Subcutaneous preadipocyte (primary cell): Measurements from ENCODE around the gene ZNF12. TPM values are rescaled to one million over a fixed set of nuclear protein-coding genes. Genes with fewer than 3 reads are reported as not detected.

Experiments
- total RNA-seq: library from RNA; depleted of rRNA; stranded (reverse); fragments of >200 nt; gene quantifications from 2 replicates; pipeline ENCODE4 v1.2.3, GENCODE V29; 2012

ZNF12 gene
- 13.2 and 14.9 TPM in 2 replicates for total RNA-seq

DNA sequence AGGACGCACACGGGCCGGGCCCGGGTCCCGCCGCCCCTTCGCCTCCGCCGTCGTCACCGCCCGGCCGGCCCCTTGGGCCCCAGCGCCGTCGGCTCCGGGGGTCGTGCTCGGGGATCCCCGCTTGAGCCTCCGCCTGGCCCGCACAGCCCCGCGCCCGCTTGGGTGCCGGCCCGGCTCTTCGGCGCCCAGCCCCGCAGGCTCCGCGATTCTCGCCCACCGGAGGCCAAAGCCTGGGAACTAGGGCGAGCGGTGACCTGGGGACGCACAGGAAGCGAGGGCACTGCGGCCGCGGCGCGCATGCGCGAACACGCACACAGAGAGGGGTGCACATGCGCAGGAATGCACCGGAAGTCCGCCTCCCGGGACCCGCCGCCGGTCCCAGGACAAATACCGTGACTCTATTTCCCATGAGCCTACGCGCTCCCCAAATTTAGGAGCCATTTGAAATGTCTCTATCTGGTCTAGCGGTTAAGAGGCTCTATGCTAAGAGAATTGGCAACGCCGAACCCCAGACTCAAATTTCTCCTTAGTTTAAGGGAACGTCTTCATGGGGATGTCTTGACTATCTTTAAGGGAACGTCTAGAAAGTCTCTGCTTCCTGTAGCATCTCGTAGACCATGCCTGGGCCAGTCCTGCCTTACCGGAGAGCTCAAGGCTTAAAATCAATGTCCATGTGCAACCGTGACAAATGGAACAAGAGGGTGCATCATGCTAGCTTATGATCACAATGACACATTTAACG, at the start of gene ZNF12:
Gene ZNF12, minus strand, starts transcription at position 282 of the 742 bp plus-strand sequence. CDS start 1,774 bp downstream, outside the sequence.

GRCh38 chr7:6753964-6754363, 47.2 kb upstream of the ZNF12 start, which contains the start of gene RSPH10B2:
Gene RSPH10B2, plus strand, starts transcription at chr7:6754103. Its CDS starts 3,575 bp downstream, at chr7:6757678.

Other genes starting within 250 kb of the ZNF12 start
- 198 and 214 TPM in 2 replicates for gene KDELR2, start 222.8 kb downstream of the ZNF12 start, total RNA-seq
- not detected in 2 replicates for gene GRID2IP, start 155.5 kb downstream of the ZNF12 start, total RNA-seq
- 34.0 and 38.6 TPM in 2 replicates for gene ZDHHC4, start 129.5 kb downstream of the ZNF12 start, total RNA-seq
- 9.6 and 19.4 TPM in 2 replicates for gene INTS15, start 116.9 kb downstream of the ZNF12 start, total RNA-seq
- under 0.01 TPM in 1 of 2 replicates, not detected in the other for gene ZNF853, start 91.3 kb downstream of the ZNF12 start, total RNA-seq
- gene ZNF316, start 69.6 kb downstream of the ZNF12 start, total RNA-seq, result 9.6 and 14.1 TPM in 2 replicates
- under 0.01 and 0.20 TPM in 2 replicates for gene RSPH10B2, start 47.2 kb upstream of the ZNF12 start, total RNA-seq
- 23.3 and 37.1 TPM in 2 replicates for gene CCZ1B, start 119.3 kb upstream of the ZNF12 start, total RNA-seq